KMS-11 (cell line): ENCODE results near the gene POU6F2.

Experiments used
- H2AFZ ChIP-seq: fragments of 200-600 bp; sonication (generic); 2 replicates; pipeline ENCODE4 v1.6.1; 2016; ENCODE audit warnings: antibody characterized with exemption, mixed run types, low read depth
- H3K27ac ChIP-seq: fragments of 200-600 bp; sonication (generic); 2 replicates; pipeline ENCODE4 v1.6.1; 2016; ENCODE audit warnings: mild to moderate bottlenecking, mixed run types
- H3K27me3 ChIP-seq: fragments of 200-600 bp; sonication (generic); 2 replicates; pipeline ENCODE4 v1.6.1; 2017; ENCODE audit warnings: mild to moderate bottlenecking, low read depth, mixed run types, moderate library complexity; ENCODE audit not compliant: insufficient read depth
- H3K36me3 ChIP-seq: fragments of 200-600 bp; sonication (generic); 2 replicates; pipeline ENCODE4 v1.6.1; 2017; ENCODE audit warnings: mild to moderate bottlenecking, mixed run types; ENCODE audit not compliant: insufficient read depth
- H3K4me1 ChIP-seq: fragments of 200-600 bp; sonication (generic); 2 replicates; pipeline ENCODE4 v1.6.1; 2016; ENCODE audit warnings: mild to moderate bottlenecking, low read depth, mixed run types; ENCODE audit not compliant: poor library complexity, severe bottlenecking
- H3K4me2 ChIP-seq: fragments of 200-600 bp; sonication (generic); 2 replicates; pipeline ENCODE4 v1.7.0; 2016; ENCODE audit warnings: mild to moderate bottlenecking, mixed run types
- H3K4me3 ChIP-seq: fragments of 200-600 bp; sonication (generic); IDR thresholded peaks from 2 replicates; pipeline ENCODE4 v1.6.1; 2017; ENCODE audit warnings: low read depth, low read length, mixed read lengths; ENCODE audit not compliant: insufficient read depth
- H3K79me2 ChIP-seq: fragments of 200-600 bp; sonication (generic); 2 replicates; pipeline ENCODE4 v1.6.1; 2016; ENCODE audit warnings: low read depth, mixed run types; ENCODE audit not compliant: insufficient read depth
- H3K9ac ChIP-seq: fragments of 200-600 bp; sonication (generic); 2 replicates; pipeline ENCODE4 v1.6.1; 2016; ENCODE audit warnings: mild to moderate bottlenecking, mixed run types
- H4K20me1 ChIP-seq: fragments of 200-600 bp; sonication (generic); 2 replicates; pipeline ENCODE4 v1.6.1; 2016; ENCODE audit warnings: mild to moderate bottlenecking, mixed run types; ENCODE audit not compliant: insufficient read depth
- CTCF ChIP-seq: fragments of 200-600 bp; sonication (generic); conservative IDR thresholded peaks from 2 replicates; pipeline ENCODE4 v1.6.1; 2017; ENCODE audit warnings: low read depth, mild to moderate bottlenecking, antibody characterized with exemption, low read length, moderate library complexity, mixed read lengths

Gene POU6F2

GRCh38 chr7:39095875-39096619, 118.3 kb downstream of the POU6F2 start:
- Histone ChIP-seq H3K27me3 (no peaks in the 10 kb centered on the region), H3K9ac (no peak overlapping the region), H2AFZ (no peak overlapping the region), H3K36me3 (no peaks in the 10 kb centered on the region), H3K4me2 (no peak overlapping the region), H3K4me1 (no peaks in the 10 kb centered on the region), H4K20me1 (no peaks in the 10 kb centered on the region), H3K4me3 (no peak overlapping the region), H3K79me2 (no peaks in the 10 kb centered on the region), H3K27ac (no peak overlapping the region)
- TF ChIP-seq CTCF: no peak

- Histone ChIP-seq H3K4me2 (no peak overlapping the region), H3K36me3 (no peaks in the 10 kb centered on the region), H3K4me1 (no peaks in the 10 kb centered on the region), H3K79me2 (no peaks in the 10 kb centered on the region), H3K27me3 (no peaks in the 10 kb centered on the region), H2AFZ (no peak overlapping the region), H3K27ac (no peak overlapping the region), H3K9ac (no peak overlapping the region), H4K20me1 (no peaks in the 10 kb centered on the region), H3K4me3 (no peak overlapping the region)
- TF ChIP-seq CTCF: no peak
These were observed 120.8 kb downstream of the POU6F2 start for GRCh38 chr7:39098506-39098905.

- no peak overlapping the region for H3K4me2 ChIP-seq
- no peak overlapping the region for H3K27ac ChIP-seq
- H3K9ac ChIP-seq: no peak overlapping the region
- H3K4me1 ChIP-seq: no peaks in the 10 kb centered on the region
- H3K4me3 ChIP-seq: no peak overlapping the region
- H3K36me3 ChIP-seq: no peaks in the 10 kb centered on the region
- TF ChIP-seq CTCF: no peak
- no peaks in the 10 kb centered on the region for H4K20me1 ChIP-seq
- H3K27me3 ChIP-seq: no peaks in the 10 kb centered on the region
- H3K79me2 ChIP-seq: no peaks in the 10 kb centered on the region
- no peak overlapping the region for H2AFZ ChIP-seq
These were observed 121.4 kb downstream of the POU6F2 start for GRCh38 chr7:39099146-39099545.

GRCh38 chr7:39100270-39100669, 122.6 kb downstream of the POU6F2 start:
- no peak overlapping the region for H3K27ac ChIP-seq
- H3K4me1 ChIP-seq: no peaks in the 10 kb centered on the region
- H2AFZ ChIP-seq: no peak overlapping the region
- TF ChIP-seq CTCF: no peak
- no peaks in the 10 kb centered on the region for H4K20me1 ChIP-seq
- H3K9ac ChIP-seq: no peak overlapping the region
- H3K79me2 ChIP-seq: no peaks in the 10 kb centered on the region
- no peaks in the 10 kb centered on the region for H3K36me3 ChIP-seq
- no peak overlapping the region for H3K4me3 ChIP-seq
- no peaks in the 10 kb centered on the region for H3K27me3 ChIP-seq
- H3K4me2 ChIP-seq: no peak overlapping the region
